Nephron (organoid): ENCODE data around the gene CDHR2.

Experiments
- H3K27ac Mint-ChIP-seq, 3 experiments: 2 replicates each; pipeline ENCODE4 v1.8.0; 2020; ENCODE audit warnings: mixed read lengths in 3 of 3, mild to moderate bottlenecking in 2 of 3, moderate library complexity in 1 of 3
- H3K27me3 Mint-ChIP-seq: 2 replicates; pipeline ENCODE4 v1.8.0; 2021; ENCODE audit warnings: low read depth, mild to moderate bottlenecking, moderate library complexity, mixed read lengths
- H3K36me3 Mint-ChIP-seq: 2 replicates; pipeline ENCODE4 v1.8.0; 2020; ENCODE audit warnings: low read depth, mixed read lengths
- H3K4me1 Mint-ChIP-seq: 2 replicates; pipeline ENCODE4 v1.8.0; 2020; ENCODE audit warnings: mixed read lengths
- H3K4me3 Mint-ChIP-seq, 3 experiments: 2 replicates each; pipeline ENCODE4 v1.8.0; 2020; ENCODE audit warnings: mild to moderate bottlenecking in 3 of 3, mixed read lengths in 3 of 3, moderate library complexity in 2 of 3
- H3K9me3 Mint-ChIP-seq: 2 replicates; pipeline ENCODE4 v1.8.0; 2020; ENCODE audit warnings: mixed read lengths
- CTCF ChIP-seq, 3 experiments: fragments of 200-600 bp; sonication (generic); IDR thresholded peaks; one replicate each; pipeline ENCODE4 v1.5.0; 2021; ENCODE audit warnings: antibody characterized with exemption in 3 of 3; ENCODE audit not compliant: unreplicated experiment in 3 of 3

Gene CDHR2

GRCh38 chr5:176644878-176645670 lies 95.9 kb downstream of the CDHR2 start:
- no peak for TF ChIP-seq CTCF (IDR thresholded peaks at IDR 0.05; ENCODE audit: unreplicated experiment in 3 of 3)
- peaks cover 6% of the 10 kb centered on the region for H3K27me3 Mint-ChIP-seq
- H3K4me3 Mint-ChIP-seq: peak overlapping the region in 2 of 3 experiments; percentile 5 to 23
- H3K9me3 Mint-ChIP-seq: no peaks in the 10 kb centered on the region
- H3K27ac Mint-ChIP-seq: no peak overlapping the region
- H3K36me3 Mint-ChIP-seq: no peaks in the 10 kb centered on the region
- peaks cover 8% of the 10 kb centered on the region for H3K4me1 Mint-ChIP-seq
